Epithelial cell of esophagus (primary cell): Measurements from ENCODE around the gene ARHGAP15.

Source experiments
- DNase-seq: peaks from one replicate; pipeline ENCODE4 v3.0.0; 2010; ENCODE audit warnings: low read depth
- H3K4me3 ChIP-seq: 2 replicates; pipeline ENCODE4 v1.5.1; 2011; ENCODE audit warnings: mild to moderate bottlenecking, low read length, control low read depth
- CTCF ChIP-seq: IDR thresholded peaks from 2 replicates; pipeline ENCODE4 v1.5.1; 2011; ENCODE audit warnings: low read depth, mild to moderate bottlenecking, low read length, control low read depth, inconsistent platforms; ENCODE audit not compliant: insufficient read depth; ENCODE audit errors: missing control alignments

The ARHGAP15 gene

GRCh38 chr2:143759455-143759854 is 630.2 kb downstream of the ARHGAP15 start:
- no peak for TF ChIP-seq CTCF

GRCh38 chr2:143762176-143762928 is 633.1 kb downstream of the ARHGAP15 start:
- no peak overlapping the region for H3K4me3 ChIP-seq
- DNase-seq, result no peak

More at GRCh38 chr2:143759455-143759854, 630.2 kb downstream of the ARHGAP15 start:
- no peak for DNase-seq
- no peak overlapping the region for H3K4me3 ChIP-seq

GRCh38 chr2:143764261-143764660 is 635.0 kb downstream of the ARHGAP15 start:
- no peak for DNase-seq
- no peak for TF ChIP-seq CTCF
- no peak overlapping the region for H3K4me3 ChIP-seq

More at GRCh38 chr2:143762176-143762928, 633.1 kb downstream of the ARHGAP15 start:
- TF ChIP-seq CTCF, result no peak

- H3K4me3 ChIP-seq, result no peak overlapping the region
- TF ChIP-seq CTCF, result no peak
- DNase-seq, result no peak
Measured at GRCh38 chr2:143764706-143765105, 635.5 kb downstream of the ARHGAP15 start.

GRCh38 chr2:143768991-143769390 is 639.8 kb downstream of the ARHGAP15 start:
- no peak overlapping the region for H3K4me3 ChIP-seq
- no peak for DNase-seq
- TF ChIP-seq CTCF, result no peak

- no peak for DNase-seq
- no peak overlapping the region for H3K4me3 ChIP-seq
- TF ChIP-seq CTCF, result no peak
Measured at GRCh38 chr2:143771939-143772338, 642.7 kb downstream of the ARHGAP15 start.

- no peak for TF ChIP-seq CTCF
- H3K4me3 ChIP-seq, result no peak overlapping the region
- DNase-seq, result no peak
Measured at GRCh38 chr2:143776526-143777297, 647.5 kb downstream of the ARHGAP15 start.
